ENCODE results near the gene CYTH2. TPM values are rescaled to one million over a fixed set of nuclear protein-coding genes. Genes with fewer than 3 reads are reported as not detected.

The CYTH2 gene
- polyA plus RNA-seq, 1 of the 3 experiments (the other 2 are of a cell fraction), result 69.5 TPM

- H3K4me2 ChIP-seq, result no peak overlapping the region
- TF ChIP-seq MEF2A (IDR thresholded peaks at IDR 0.05; ENCODE audit: borderline replicate concordance, low read depth), result no peak
- no peak for TF ChIP-seq CHD2 (IDR thresholded peaks at IDR 0.05; ENCODE audit: low read length, partially characterized antibody)
- TF ChIP-seq EP300 (IDR thresholded peaks at IDR 0.05; ENCODE audit: borderline replicate concordance in 1 of 2, low read depth in 1 of 2, low read length in 1 of 2), result no peak
- no peak for TF ChIP-seq FOXJ3 (CRISPR knock-in tag; IDR thresholded peaks at IDR 0.05)
- no peak for TF ChIP-seq POLR2AphosphoS5 (IDR thresholded peaks at IDR 0.05; ENCODE audit: low read depth, low read length)
- TF ChIP-seq JUND (IDR thresholded peaks at IDR 0.05), result no peak
- no peak for TF ChIP-seq EZH2phosphoT487 (IDR thresholded peaks at IDR 0.05; ENCODE audit: borderline replicate concordance, low read depth)
- no peak for TF ChIP-seq IRF3 (IDR thresholded peaks at IDR 0.05; ENCODE audit: low read depth, low read length)
- no peak for TF ChIP-seq GABPA (IDR thresholded peaks at IDR 0.05; ENCODE audit: low read depth)
- no peak for TF ChIP-seq TAF1 (IDR thresholded peaks at IDR 0.05; ENCODE audit: borderline replicate concordance, low read depth, low read length)
- TF ChIP-seq MAX (IDR thresholded peaks at IDR 0.05; ENCODE audit: low read depth), result no peak
- H4K20me1 ChIP-seq (ENCODE audit: insufficient read depth), result no peaks in the 10 kb centered on the region
- no peak for DNase-seq
- no peak overlapping the region for H2AFZ ChIP-seq (ENCODE audit: low read depth)
- H3K4me3 ChIP-seq (ENCODE audit: low read depth in 2 of 2, low read length in 1 of 2), result no peak overlapping the region
- no peaks in the 10 kb centered on the region for H3K9me2 ChIP-seq
- peaks cover 19% of the 10 kb centered on the region in 2 experiments for H3K36me3 ChIP-seq (replicated peaks in 1 of 2; ENCODE audit: control insufficient read depth in 1 of 2, insufficient read depth in 2 of 2, low read length in 1 of 2)
- no peaks in the 10 kb centered on the region for H3K27me3 ChIP-seq (ENCODE audit: insufficient read depth)
- no peaks in the 10 kb centered on the region for H3K9me3 ChIP-seq
- H3K9ac ChIP-seq, result no peak overlapping the region
- POLR2A ChIA-PET, result interaction anchor here (0.6 kb wide), 1 partner anchor 161 kb away, joined by 4 read pairs; no protein-coding TSS in a partner anchor
- WGBS (ENCODE audit: low lambda C conversion rate), result 96% methylated on average over 4 of the region's 4 CpGs
- H3F3A ChIP-seq (replicated peaks; ENCODE audit: insufficient read depth), result peaks cover 10% of the 10 kb centered on the region
- CTCF ChIA-PET, result no interaction called here
- H3K79me2 ChIP-seq (ENCODE audit: insufficient read depth), result peaks cover 8% of the 10 kb centered on the region; the same call in 1 of the 2 replicates
- H3K4me1 ChIP-seq (ENCODE audit: control insufficient read depth in 1 of 2, insufficient read depth in 2 of 2, low read depth in 1 of 2, low read length in 1 of 2), result no peaks in the 10 kb centered on the region
- H3K27ac ChIP-seq (ENCODE audit: low read depth in 2 of 2, low read length in 1 of 2), result no peak overlapping the region
Measured at GRCh38 chr19:48456864-48457263, 12.3 kb upstream of the CYTH2 start.

- Histone ChIP-seq H3K4me1 (ENCODE audit: control insufficient read depth in 1 of 2, insufficient read depth in 2 of 2, low read depth in 1 of 2, low read length in 1 of 2) (no peaks in the 10 kb centered on the region), H3K9me2 (no peaks in the 10 kb centered on the region), H3K4me2 (no peak overlapping the region), H3K9me3 (no peaks in the 10 kb centered on the region), H3K36me3 (replicated peaks in 1 of 2; ENCODE audit: control insufficient read depth in 1 of 2, insufficient read depth in 2 of 2, low read length in 1 of 2) (peaks cover 11 to 17% of the 10 kb centered on the region in 2 experiments), H3K27me3 (ENCODE audit: insufficient read depth) (no peaks in the 10 kb centered on the region), H3K4me3 (ENCODE audit: low read depth in 2 of 2, low read length in 1 of 2) (no peak overlapping the region), H2AFZ (ENCODE audit: low read depth) (no peak overlapping the region), H3K79me2 (ENCODE audit: insufficient read depth) (peaks cover 8% of the 10 kb centered on the region; the same call in 1 of the 2 replicates), H3K27ac (ENCODE audit: low read depth in 2 of 2, low read length in 1 of 2) (no peak overlapping the region), H3F3A (replicated peaks; ENCODE audit: insufficient read depth) (peaks cover 10% of the 10 kb centered on the region), H4K20me1 (ENCODE audit: insufficient read depth) (no peaks in the 10 kb centered on the region), H3K9ac (no peak overlapping the region)
- no peak for DNase-seq
- POLR2A ChIA-PET, result no interaction called here
- WGBS (ENCODE audit: low lambda C conversion rate), result 98% methylated on average over 2 of the region's 2 CpGs
- TF ChIP-seq NFIC (IDR thresholded peaks at IDR 0.05; ENCODE audit: borderline replicate concordance), result no peak
- TF ChIP-seq FOXM1 (IDR thresholded peaks at IDR 0.05; ENCODE audit: low read depth), result no peak
- CTCF ChIA-PET, result no interaction called here
Measured at GRCh38 chr19:48458016-48458415, 11.2 kb upstream of the CYTH2 start.

All from SK-N-SH (cell line).